ENCODE results near the gene MDH1B.

The MDH1B gene

GRCh38 chr2:206700156-206700555 is 65.0 kb downstream of the MDH1B start:
- DNase-seq, result no peak
- intact Hi-C loops (cut with DNase I), result no loop called here

GRCh38 chr2:206698811-206699210 is 66.3 kb downstream of the MDH1B start:
- intact Hi-C loops (cut with DNase I), result no loop called here
- DNase-seq, result no peak

DNA sequence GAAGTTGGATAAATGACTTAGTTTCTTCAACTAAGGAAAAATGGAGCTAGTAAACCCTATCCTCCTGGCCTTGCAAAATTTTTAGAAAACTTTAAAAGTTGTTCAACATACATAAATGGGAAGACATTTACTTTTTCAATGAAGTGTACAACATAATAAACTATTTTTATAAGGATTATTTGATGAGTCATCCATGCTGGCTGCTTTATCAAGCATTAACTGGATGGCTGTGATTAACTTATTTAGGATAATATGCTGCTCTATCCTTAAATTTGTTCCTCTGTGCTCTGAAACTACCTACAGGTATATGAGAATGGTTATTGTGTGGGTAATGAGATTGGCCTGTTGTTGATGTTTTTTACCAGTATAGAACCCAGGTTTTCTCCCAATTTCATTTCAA is 68.2 kb downstream of the MDH1B start:
- intact Hi-C loops (cut with DNase I), result no loop called here
- DNase-seq, result no peak

DNA sequence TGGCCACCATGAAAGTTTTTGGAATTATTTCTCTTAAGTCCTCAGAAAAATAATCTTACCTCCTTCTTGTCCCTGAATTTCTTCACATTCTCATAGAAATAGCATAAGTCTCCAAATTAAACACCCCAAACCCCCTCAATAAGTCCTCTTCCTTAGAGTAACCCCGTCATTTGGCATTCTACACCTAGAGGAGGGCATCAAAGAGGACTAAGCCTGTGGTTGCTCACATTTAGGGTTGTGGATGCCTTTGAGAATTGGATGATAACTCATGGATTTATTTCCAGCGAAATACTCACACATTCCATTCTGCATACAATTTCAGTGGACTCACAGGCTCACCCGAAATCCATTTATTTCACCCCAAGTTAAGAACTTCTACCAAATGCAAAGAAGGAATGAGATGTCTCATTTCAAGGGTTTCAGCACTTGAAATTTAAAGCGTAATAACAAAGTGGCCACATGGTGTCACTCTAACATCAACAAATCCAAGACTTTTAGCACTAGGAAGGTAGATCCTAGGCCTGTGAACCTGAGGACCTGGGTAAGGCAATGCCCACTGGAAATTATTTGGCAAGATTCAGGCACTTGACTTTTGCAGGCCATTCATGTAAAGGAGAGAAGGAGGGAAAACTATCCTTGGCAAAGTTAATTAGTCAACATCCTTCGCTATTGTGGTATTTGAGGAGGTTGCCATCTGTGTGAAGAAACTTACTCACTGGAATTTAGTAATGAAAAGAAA is 71.6 kb downstream of the MDH1B start:
- intact Hi-C loops (cut with DNase I), result loop anchor here (5.0 kb wide), 3 partner anchors 94 to 784 kb away; no protein-coding TSS in a partner anchor
- peak in 1 of 10 donors; percentile 12 for DNase-seq

DNA sequence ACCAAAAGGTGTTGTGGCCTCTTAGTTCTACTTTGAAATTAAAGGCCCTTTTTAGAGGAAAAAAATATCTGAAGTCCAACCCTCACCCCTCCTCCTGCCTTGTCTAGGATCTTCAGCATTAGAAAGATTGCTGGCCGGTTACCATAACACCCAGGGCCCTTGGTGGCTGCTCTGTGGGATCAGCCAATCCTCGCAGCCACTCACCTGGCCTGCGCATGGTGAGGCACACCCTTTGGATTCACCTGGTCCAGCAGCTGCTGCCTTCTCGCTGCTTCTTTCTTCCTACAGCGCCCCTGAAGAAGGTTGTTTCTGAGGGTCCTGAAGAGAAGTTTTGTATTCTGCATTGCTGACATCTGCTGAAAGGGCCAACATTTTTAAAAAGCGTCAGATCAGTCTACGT is 72.2 kb downstream of the MDH1B start:
- DNase-seq, result no peak
- intact Hi-C loops (cut with DNase I), result loop anchor here (5.0 kb wide), 3 partner anchors 94 to 784 kb away; no protein-coding TSS in a partner anchor

- intact Hi-C loops (cut with DNase I), result no loop called here
- no peak for DNase-seq
Measured at GRCh38 chr2:206688990-206689389, 76.1 kb downstream of the MDH1B start.

DNA sequence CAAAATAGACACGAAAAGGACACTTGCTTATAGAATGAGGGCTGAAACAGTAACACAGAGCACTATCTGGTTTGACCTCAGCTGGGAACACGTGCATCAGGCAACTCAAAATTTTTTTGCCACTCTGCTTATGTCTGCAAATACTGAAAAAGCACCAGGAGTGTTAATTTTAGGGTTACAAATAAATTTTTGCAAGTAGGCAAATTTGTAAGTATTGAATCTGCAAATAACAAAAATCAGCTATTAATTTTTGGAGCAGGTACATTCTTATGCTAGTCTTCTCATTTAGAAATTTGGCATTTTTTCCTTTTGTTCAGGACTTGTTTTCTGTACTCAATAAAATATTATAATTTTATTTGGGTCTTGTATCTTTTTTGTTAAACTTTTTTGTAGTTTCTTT is 76.7 kb downstream of the MDH1B start:
- no peak for DNase-seq
- intact Hi-C loops (cut with DNase I), result no loop called here

Data from posterior cingulate gyrus (tissue), 11 donors.